OCI-LY7 (cell line): Measurements from ENCODE around the gene TULP1. TPM values are rescaled to one million over a fixed set of nuclear protein-coding genes. Genes with fewer than 3 reads are reported as not detected.

Experiments used
- BruUV-seq: library from RNA; stranded (reverse); fragments of 400-500 nt; replicated peaks from 2 replicates; lab custom pipeline; 2021; lab: Mats Ljungman, UMichigan
- CTCF ChIA-PET: fragments of 300-600 bp; sonication (Branson Sonifier 250); formaldehyde crosslinking; loops from one replicate; lab custom pipeline; 2022; ENCODE audit warnings: antibody characterized with exemption; ENCODE audit not compliant: unreplicated experiment; lab: Charles Lee
- POLR2A ChIA-PET: fragments of 300-600 bp; sonication (Branson Sonifier 250); formaldehyde crosslinking; loops from one replicate; lab custom pipeline; 2022; ENCODE audit warnings: antibody characterized with exemption; lab: Charles Lee
- DNase-seq: peaks from one replicate; pipeline ENCODE4 v3.0.0-alpha.2; 2015; ENCODE audit warnings: low spot score
- H2AFZ ChIP-seq: fragments of 200-600 bp; sonication (generic), shearing (Covaris generic); 2 replicates; pipeline ENCODE4 v1.6.1; 2014; ENCODE audit warnings: mild to moderate bottlenecking, antibody characterized with exemption, low read length, moderate library complexity
- H3K27ac ChIP-seq: fragments of 200-600 bp; sonication (generic); 2 replicates; pipeline ENCODE4 v1.5.1; 2014; ENCODE audit warnings: mixed run types, low read depth, mild to moderate bottlenecking, moderate library complexity, low read length, inconsistent platforms; ENCODE audit not compliant: poor library complexity, severe bottlenecking
- H3K36me3 ChIP-seq: fragments of 200-600 bp; sonication (generic); 2 replicates; pipeline ENCODE4 v1.6.1; 2014; ENCODE audit warnings: mild to moderate bottlenecking, antibody characterized with exemption, low read length, moderate library complexity, mixed read lengths; ENCODE audit not compliant: insufficient read depth
- H3K4me1 ChIP-seq: fragments of 200-600 bp; sonication (generic); 2 replicates; pipeline ENCODE4 v1.5.1; 2014; ENCODE audit warnings: mild to moderate bottlenecking, low read length; ENCODE audit not compliant: insufficient read depth, poor library complexity, severe bottlenecking
- H3K4me2 ChIP-seq: fragments of 200-600 bp; sonication (generic); 2 replicates; pipeline ENCODE4 v1.6.1; 2014; ENCODE audit warnings: mild to moderate bottlenecking, low read length
- H3K4me3 ChIP-seq: fragments of 200-600 bp; sonication (generic); 2 replicates; pipeline ENCODE4 v1.5.1; 2014; ENCODE audit warnings: mild to moderate bottlenecking, low read depth, low read length; ENCODE audit not compliant: poor library complexity, severe bottlenecking
- H3K79me2 ChIP-seq: fragments of 200-600 bp; sonication (generic); 2 replicates; pipeline ENCODE4 v1.6.1; 2016; ENCODE audit warnings: low read depth, mild to moderate bottlenecking, low read length, moderate library complexity, mixed read lengths; ENCODE audit not compliant: insufficient read depth
- H3K9me2 ChIP-seq: fragments of 200-600 bp; sonication (generic); 2 replicates; pipeline ENCODE4 v1.6.1; 2016; ENCODE audit warnings: mild to moderate bottlenecking, low read length, mixed read lengths; ENCODE audit not compliant: insufficient read depth
- H3K9me3 ChIP-seq: fragments of 200-600 bp; sonication (generic); 2 replicates; pipeline ENCODE4 v1.6.1; 2014; ENCODE audit warnings: mild to moderate bottlenecking, mixed run types, low read length, mixed read lengths
- H4K20me1 ChIP-seq: fragments of 200-600 bp; sonication (generic); 2 replicates; pipeline ENCODE4 v1.6.1; 2014; ENCODE audit warnings: mild to moderate bottlenecking, antibody characterized with exemption, low read length, moderate library complexity, mixed read lengths; ENCODE audit not compliant: insufficient read depth
- CTCF ChIP-seq: fragments of 200-600 bp; sonication (generic); conservative IDR thresholded peaks from 2 replicates; pipeline ENCODE4 v1.5.1; 2014; ENCODE audit warnings: mild to moderate bottlenecking, antibody characterized with exemption, low read length, moderate library complexity, mixed read lengths
- EZH2phosphoT487 ChIP-seq: fragments of 200-600 bp; sonication (generic); IDR thresholded peaks from 2 replicates; pipeline ENCODE4 v1.6.1; 2018; ENCODE audit warnings: low read depth, borderline replicate concordance, mild to moderate bottlenecking, mixed run types, antibody characterized with exemption, low read length, moderate library complexity, mixed read lengths
- intact Hi-C: fragments of 100-400 bp; cut with micrococcal nuclease; formaldehyde crosslinking; loops from one replicate; pipeline ENCODE4 v1.10.0; 2022; ENCODE audit not compliant: unreplicated experiment
- total RNA-seq, 2 experiments: library from RNA; depleted of rRNA in 1 of 2; stranded (reverse); fragments of >200 nt in 1 of 2; shearing (Covaris generic) in 1 of 2; gene quantifications; 2 replicates each; pipeline ENCODE4 v1.2.3, GENCODE V29; 2014 to 2022

Gene TULP1
- total RNA-seq, 2 experiments from 2014 or later = not detected

GRCh38 chr6:35503534-35503933 lies 9.2 kb downstream of the TULP1 start:
- ChIA-PET CTCF (no interaction called here), POLR2A (no interaction called here)
- no peaks in the 10 kb centered on the region for H4K20me1 ChIP-seq
- no peaks in the 10 kb centered on the region for H3K9me3 ChIP-seq
- no peaks in the 10 kb centered on the region for H3K36me3 ChIP-seq
- no peak overlapping the region for H3K4me3 ChIP-seq
- no peak overlapping the region for H2AFZ ChIP-seq
- H3K27ac ChIP-seq = no peak overlapping the region
- DNase-seq = no peak
- H3K79me2 ChIP-seq = no peaks in the 10 kb centered on the region
- BruUV-seq = no TSS peak
- no peak for TF ChIP-seq CTCF
- TF ChIP-seq EZH2phosphoT487 = no peak
- no peaks in the 10 kb centered on the region for H3K9me2 ChIP-seq
- H3K4me1 ChIP-seq = no peaks in the 10 kb centered on the region
- intact Hi-C loops = no loop called here
- no peak overlapping the region for H3K4me2 ChIP-seq

- H3K4me3 ChIP-seq = no peak overlapping the region
- no peak for TF ChIP-seq CTCF
- no peak for TF ChIP-seq EZH2phosphoT487
- DNase-seq = no peak
- H3K9me3 ChIP-seq = no peaks in the 10 kb centered on the region
- intact Hi-C loops = no loop called here
- no peak overlapping the region for H2AFZ ChIP-seq
- H3K79me2 ChIP-seq = no peaks in the 10 kb centered on the region
- CTCF ChIA-PET = no interaction called here
- H3K4me1 ChIP-seq = peaks cover 8% of the 10 kb centered on the region
- H3K9me2 ChIP-seq = no peaks in the 10 kb centered on the region
- no peak overlapping the region for H3K27ac ChIP-seq
- no TSS peak for BruUV-seq
- H4K20me1 ChIP-seq = no peaks in the 10 kb centered on the region
- H3K4me2 ChIP-seq = no peak overlapping the region
- no peaks in the 10 kb centered on the region for H3K36me3 ChIP-seq
- POLR2A ChIA-PET = interaction anchor here (0.6 kb wide), 1 partner anchor 260 kb away, joined by 3 read pairs; no protein-coding TSS in a partner anchor
Measured at GRCh38 chr6:35501784-35502183, 10.9 kb downstream of the TULP1 start.

GRCh38 chr6:35500782-35501181 lies 11.9 kb downstream of the TULP1 start:
- H3K27ac ChIP-seq = no peak overlapping the region
- H2AFZ ChIP-seq = no peak overlapping the region
- ChIA-PET POLR2A (no interaction called here), CTCF (no interaction called here)
- H3K9me3 ChIP-seq = no peaks in the 10 kb centered on the region
- no peak for DNase-seq
- H3K4me1 ChIP-seq = peaks cover 8% of the 10 kb centered on the region
- no TSS peak for BruUV-seq
- no peak overlapping the region for H3K4me3 ChIP-seq
- no peak overlapping the region for H3K4me2 ChIP-seq
- H4K20me1 ChIP-seq = no peaks in the 10 kb centered on the region
- no peaks in the 10 kb centered on the region for H3K9me2 ChIP-seq
- H3K79me2 ChIP-seq = no peaks in the 10 kb centered on the region
- H3K36me3 ChIP-seq = no peaks in the 10 kb centered on the region
- intact Hi-C loops = no loop called here
- TF ChIP-seq EZH2phosphoT487 (no peak), CTCF (no peak)
